Adrenal gland (tissue), 5 donors: Measurements from ENCODE around the gene DAP3.

Experiments
- POLR2A ChIP-seq, 2 donors: fragments of 450-650 bp; IDR thresholded peaks; one replicate each; pipeline ENCODE4 v1.6.1; 2017; ENCODE audit warnings: antibody characterized with exemption in 2 of 2, mild to moderate bottlenecking in 2 of 2, moderate library complexity in 1 of 2
- TF ChIP-seq, protein P1 (sequence below), 6 experiments: fragments of 450-650 bp in 4 of 6; fragments of 200-600 bp in 2 of 6; sonication (generic) in 1 of 6; IDR thresholded peaks; 1 replicate in 5 of 6; 2 replicates in 1 of 6; pipeline versions ENCODE4 v1.5.1 to v1.8.0; 2016 to 2021; ENCODE audit warnings: antibody characterized with exemption in 6 of 6, mild to moderate bottlenecking in 2 of 6, moderate library complexity in 1 of 6
- donor health status: DM: no; HTN: no; CAD: no.

DNA sequence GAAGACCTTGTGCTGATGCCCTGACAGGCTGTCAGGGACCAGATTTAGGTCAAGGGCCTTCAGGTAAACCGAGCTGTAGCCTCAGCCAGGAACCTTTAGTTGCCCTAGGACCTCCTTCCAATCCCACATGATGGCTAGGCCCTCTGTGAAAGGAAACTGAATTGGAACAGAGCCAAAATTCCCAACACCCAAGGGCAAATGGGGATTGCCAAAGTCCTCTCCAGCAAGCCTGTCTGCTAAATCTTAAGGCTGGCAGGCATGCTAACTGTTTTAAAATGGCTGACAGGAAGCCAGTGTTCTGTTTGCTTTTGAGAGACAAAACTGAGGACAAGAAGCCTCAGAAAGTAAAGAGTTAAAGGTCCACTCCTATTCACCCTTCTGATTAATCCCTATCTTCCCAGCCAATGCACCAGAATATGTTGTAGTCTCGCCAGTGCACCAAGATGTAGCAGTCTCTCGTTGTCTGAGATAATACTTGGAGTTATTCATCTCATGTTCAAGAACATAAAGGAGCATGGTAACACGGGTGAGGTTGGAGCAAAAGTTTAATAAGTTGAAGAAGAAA, 43.8 kb upstream of the DAP3 start:
- TF ChIP-seq, protein P1, sequence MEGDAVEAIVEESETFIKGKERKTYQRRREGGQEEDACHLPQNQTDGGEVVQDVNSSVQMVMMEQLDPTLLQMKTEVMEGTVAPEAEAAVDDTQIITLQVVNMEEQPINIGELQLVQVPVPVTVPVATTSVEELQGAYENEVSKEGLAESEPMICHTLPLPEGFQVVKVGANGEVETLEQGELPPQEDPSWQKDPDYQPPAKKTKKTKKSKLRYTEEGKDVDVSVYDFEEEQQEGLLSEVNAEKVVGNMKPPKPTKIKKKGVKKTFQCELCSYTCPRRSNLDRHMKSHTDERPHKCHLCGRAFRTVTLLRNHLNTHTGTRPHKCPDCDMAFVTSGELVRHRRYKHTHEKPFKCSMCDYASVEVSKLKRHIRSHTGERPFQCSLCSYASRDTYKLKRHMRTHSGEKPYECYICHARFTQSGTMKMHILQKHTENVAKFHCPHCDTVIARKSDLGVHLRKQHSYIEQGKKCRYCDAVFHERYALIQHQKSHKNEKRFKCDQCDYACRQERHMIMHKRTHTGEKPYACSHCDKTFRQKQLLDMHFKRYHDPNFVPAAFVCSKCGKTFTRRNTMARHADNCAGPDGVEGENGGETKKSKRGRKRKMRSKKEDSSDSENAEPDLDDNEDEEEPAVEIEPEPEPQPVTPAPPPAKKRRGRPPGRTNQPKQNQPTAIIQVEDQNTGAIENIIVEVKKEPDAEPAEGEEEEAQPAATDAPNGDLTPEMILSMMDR (IDR thresholded peaks at IDR 0.05), result no peak
- TF ChIP-seq POLR2A (IDR thresholded peaks at IDR 0.05), result no peak
